GM23338 (cell line): ENCODE measurements around the gene BMPR1B. TPM values are rescaled to one million over a fixed set of nuclear protein-coding genes. Genes with fewer than 3 reads are reported as not detected.

Source experiments
- ATAC-seq: fragments of 200-7000 bp; cut with Tn5 transposase; 3 replicates; pipeline ENCODE4 v1.9.1; 2020
- DNase-seq: peaks from one replicate; pipeline ENCODE4 v3.0.0-alpha.2; 2015; ENCODE audit warnings: low spot score
- H2AFZ ChIP-seq: fragments of 200-600 bp; sonication (generic); 2 replicates; pipeline ENCODE4 v1.8.0; 2016; ENCODE audit warnings: antibody characterized with exemption, mild to moderate bottlenecking, moderate library complexity
- H3F3A ChIP-seq: fragments of 200-600 bp; sonication (generic); replicated peaks from 2 replicates; pipeline ENCODE4 v1.8.0; 2017; ENCODE audit warnings: antibody characterized with exemption, mixed run types, low read depth
- H3K27ac ChIP-seq: fragments of 200-600 bp; sonication (generic); 2 replicates; pipeline ENCODE4 v1.6.1; 2016; ENCODE audit warnings: low read depth
- H3K27me3 ChIP-seq: fragments of 200-600 bp; sonication (generic); 2 replicates; pipeline ENCODE4 v1.8.0; 2016; ENCODE audit warnings: mild to moderate bottlenecking, mixed run types, moderate library complexity; ENCODE audit not compliant: insufficient read depth
- H3K36me3 ChIP-seq: fragments of 200-600 bp; sonication (generic); 2 replicates; pipeline ENCODE4 v1.8.0; 2016; ENCODE audit warnings: mild to moderate bottlenecking; ENCODE audit not compliant: insufficient read depth
- H3K4me1 ChIP-seq: fragments of 200-600 bp; sonication (generic); 2 replicates; pipeline ENCODE4 v1.8.0; 2016; ENCODE audit warnings: mild to moderate bottlenecking, moderate library complexity; ENCODE audit not compliant: insufficient read depth
- H3K4me2 ChIP-seq: fragments of 200-600 bp; sonication (generic); 2 replicates; pipeline ENCODE4 v1.7.1; 2017; ENCODE audit warnings: mixed run types
- H3K4me3 ChIP-seq: fragments of 200-600 bp; sonication (generic); 2 replicates; pipeline ENCODE4 v1.6.1; 2016; ENCODE audit warnings: mixed run types
- H3K79me2 ChIP-seq: fragments of 200-600 bp; sonication (generic); replicated peaks from 2 replicates; pipeline ENCODE4 v1.8.0; 2017; ENCODE audit warnings: mild to moderate bottlenecking; ENCODE audit not compliant: insufficient read depth
- H3K9me2 ChIP-seq: fragments of 200-600 bp; sonication (generic); 2 replicates; pipeline ENCODE4 v1.8.0; 2017; ENCODE audit not compliant: insufficient read depth
- H4K20me1 ChIP-seq: fragments of 200-600 bp; sonication (generic); replicated peaks from 2 replicates; pipeline ENCODE4 v1.8.0; 2017; ENCODE audit warnings: mild to moderate bottlenecking; ENCODE audit not compliant: insufficient read depth
- H3K27ac Mint-ChIP-seq: 2 replicates; pipeline ENCODE4 v1.8.0; 2020; ENCODE audit warnings: inconsistent platforms, mild to moderate bottlenecking, moderate library complexity, mixed read lengths
- H3K27me3 Mint-ChIP-seq: 3 replicates; pipeline ENCODE4 v1.8.0; 2022; ENCODE audit warnings: low read depth, mild to moderate bottlenecking, moderate library complexity, mixed read lengths, inconsistent platforms; ENCODE audit not compliant: insufficient read depth, poor library complexity
- H3K36me3 Mint-ChIP-seq: 3 replicates; pipeline ENCODE4 v1.8.0; 2021; ENCODE audit warnings: low read depth, mild to moderate bottlenecking, inconsistent platforms, moderate library complexity, mixed read lengths
- H3K4me1 Mint-ChIP-seq: 3 replicates; pipeline ENCODE4 v1.8.0; 2020; ENCODE audit warnings: mild to moderate bottlenecking, inconsistent platforms, mixed read lengths
- H3K4me3 Mint-ChIP-seq: 3 replicates; pipeline ENCODE4 v1.8.0; 2021; ENCODE audit warnings: moderate library complexity, mild to moderate bottlenecking, inconsistent platforms, mixed read lengths
- H3K9me3 Mint-ChIP-seq: 3 replicates; pipeline ENCODE4 v1.8.0; 2020; ENCODE audit warnings: moderate library complexity, mild to moderate bottlenecking, inconsistent platforms, mixed read lengths
- CREB1 ChIP-seq: fragments of 250-450 bp; sonication (Bioruptor Pico); IDR thresholded peaks from 2 replicates; pipeline ENCODE4 v1.5.0; 2020; ENCODE audit warnings: low read depth, mild to moderate bottlenecking, moderate library complexity
- EZH2 ChIP-seq: fragments of 200-600 bp; sonication (generic); IDR thresholded peaks from one replicate; pipeline ENCODE4 v1.8.0; 2017; ENCODE audit warnings: antibody characterized with exemption, mild to moderate bottlenecking, low read depth; ENCODE audit not compliant: unreplicated experiment
- EZH2phosphoT487 ChIP-seq: fragments of 200-600 bp; sonication (generic); IDR thresholded peaks from one replicate; pipeline ENCODE4 v1.8.1; 2018; ENCODE audit warnings: antibody characterized with exemption; ENCODE audit not compliant: unreplicated experiment
- JUNB ChIP-seq: IDR thresholded peaks from one replicate; pipeline ENCODE4 v1.6.1; 2016; ENCODE audit warnings: antibody characterized with exemption; ENCODE audit not compliant: unreplicated experiment
- NANOG ChIP-seq: IDR thresholded peaks from 2 replicates; pipeline ENCODE4 v1.6.1; 2016; ENCODE audit warnings: antibody characterized with exemption, borderline replicate concordance
- POLR2AphosphoS5 ChIP-seq: IDR thresholded peaks from 2 replicates; pipeline ENCODE4 v1.6.1; 2016; ENCODE audit warnings: antibody characterized with exemption, low read depth
- STAT1 ChIP-seq: IDR thresholded peaks from one replicate; pipeline ENCODE4 v1.6.1; 2016; ENCODE audit warnings: antibody characterized with exemption; ENCODE audit not compliant: unreplicated experiment
- ZNF114 ChIP-seq: fragments of 250-450 bp; sonication (Bioruptor Pico); IDR thresholded peaks from 2 replicates; pipeline ENCODE4 v1.5.0; 2020; ENCODE audit warnings: mild to moderate bottlenecking, moderate library complexity
- ZNF331 ChIP-seq: fragments of 250-450 bp; sonication (Bioruptor Pico); IDR thresholded peaks from 2 replicates; pipeline ENCODE4 v1.5.0; 2020; ENCODE audit warnings: low read depth, mild to moderate bottlenecking, moderate library complexity
- polyA plus RNA-seq: library from polyadenylated mRNA; unstranded; fragments of >200 nt; fragmentation: Nextera tagmentation; extraction: Ambion mirVana; gene quantifications from 2 replicates; pipeline ENCODE4 v1.2.1, GENCODE V29; 2016
- total RNA-seq: library from RNA; depleted of rRNA; stranded (reverse); fragments of >200 nt; shearing (Covaris generic); gene quantifications from 2 replicates; pipeline ENCODE4 v1.2.3, GENCODE V29; 2014
- TF ChIP-seq, protein P1 (sequence below): fragments of 250-450 bp; sonication (Bioruptor Pico); IDR thresholded peaks from 2 replicates; pipeline ENCODE4 v1.5.0; 2020; ENCODE audit warnings: mild to moderate bottlenecking, moderate library complexity
- TF ChIP-seq, protein P2 (sequence below): IDR thresholded peaks from 2 replicates; pipeline ENCODE4 v1.6.1; 2016; ENCODE audit warnings: antibody characterized with exemption
- TF ChIP-seq, protein P3 (sequence below), 2 experiments: fragments of 200-600 bp in 1 of 2; sonication (generic) in 1 of 2; conservative IDR thresholded peaks; 2 replicates each; pipeline versions ENCODE4 v1.5.1 to v1.6.1; 2016 to 2017; ENCODE audit warnings: antibody characterized with exemption in 2 of 2, low read depth in 2 of 2, mild to moderate bottlenecking in 2 of 2, moderate library complexity in 1 of 2
- TF ChIP-seq, protein P4 (sequence below): IDR thresholded peaks from one replicate; pipeline ENCODE4 v1.6.1; 2018; ENCODE audit warnings: antibody characterized with exemption; ENCODE audit not compliant: unreplicated experiment

Gene BMPR1B
- total and polyA plus RNA-seq, 2 experiments from 2014 or later = 0.48 to 1.0 TPM

DNA sequence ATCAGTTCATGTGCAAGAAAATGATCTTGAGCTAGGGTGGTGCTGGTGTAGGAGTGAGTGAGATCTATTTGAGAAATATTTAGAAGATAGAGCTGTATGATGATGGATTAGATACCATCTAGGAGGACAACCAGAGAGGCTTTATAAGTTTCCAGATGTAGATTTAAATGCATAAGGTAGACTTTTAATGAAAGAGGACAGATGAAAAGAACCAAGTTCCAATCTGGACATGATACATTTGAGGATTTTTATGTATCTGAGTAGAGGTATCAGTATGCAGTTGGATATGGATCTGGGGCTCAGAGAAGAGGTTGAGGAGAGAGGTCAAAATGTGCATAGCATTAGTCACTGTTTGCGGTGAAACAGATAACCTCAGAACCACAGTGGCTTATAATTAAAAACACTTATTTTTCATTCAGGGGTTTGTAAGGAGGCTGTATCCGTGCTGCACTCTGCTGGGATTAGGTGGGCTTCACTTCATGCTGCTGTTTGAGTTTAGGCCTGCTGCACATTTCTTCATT lies 348.7 kb downstream of the BMPR1B start:
- no peaks in the 10 kb centered on the region for H3K4me1 ChIP-seq
- TF ChIP-seq ZNF331 (no peak), JUNB (no peak), STAT1 (no peak), EZH2 (no peak), EZH2phosphoT487 (no peak), NANOG (no peak), POLR2AphosphoS5 (no peak), ZNF114 (CRISPR knock-in tag) (no peak), CREB1 (CRISPR knock-in tag) (no peak)
- TF ChIP-seq, protein P1, sequence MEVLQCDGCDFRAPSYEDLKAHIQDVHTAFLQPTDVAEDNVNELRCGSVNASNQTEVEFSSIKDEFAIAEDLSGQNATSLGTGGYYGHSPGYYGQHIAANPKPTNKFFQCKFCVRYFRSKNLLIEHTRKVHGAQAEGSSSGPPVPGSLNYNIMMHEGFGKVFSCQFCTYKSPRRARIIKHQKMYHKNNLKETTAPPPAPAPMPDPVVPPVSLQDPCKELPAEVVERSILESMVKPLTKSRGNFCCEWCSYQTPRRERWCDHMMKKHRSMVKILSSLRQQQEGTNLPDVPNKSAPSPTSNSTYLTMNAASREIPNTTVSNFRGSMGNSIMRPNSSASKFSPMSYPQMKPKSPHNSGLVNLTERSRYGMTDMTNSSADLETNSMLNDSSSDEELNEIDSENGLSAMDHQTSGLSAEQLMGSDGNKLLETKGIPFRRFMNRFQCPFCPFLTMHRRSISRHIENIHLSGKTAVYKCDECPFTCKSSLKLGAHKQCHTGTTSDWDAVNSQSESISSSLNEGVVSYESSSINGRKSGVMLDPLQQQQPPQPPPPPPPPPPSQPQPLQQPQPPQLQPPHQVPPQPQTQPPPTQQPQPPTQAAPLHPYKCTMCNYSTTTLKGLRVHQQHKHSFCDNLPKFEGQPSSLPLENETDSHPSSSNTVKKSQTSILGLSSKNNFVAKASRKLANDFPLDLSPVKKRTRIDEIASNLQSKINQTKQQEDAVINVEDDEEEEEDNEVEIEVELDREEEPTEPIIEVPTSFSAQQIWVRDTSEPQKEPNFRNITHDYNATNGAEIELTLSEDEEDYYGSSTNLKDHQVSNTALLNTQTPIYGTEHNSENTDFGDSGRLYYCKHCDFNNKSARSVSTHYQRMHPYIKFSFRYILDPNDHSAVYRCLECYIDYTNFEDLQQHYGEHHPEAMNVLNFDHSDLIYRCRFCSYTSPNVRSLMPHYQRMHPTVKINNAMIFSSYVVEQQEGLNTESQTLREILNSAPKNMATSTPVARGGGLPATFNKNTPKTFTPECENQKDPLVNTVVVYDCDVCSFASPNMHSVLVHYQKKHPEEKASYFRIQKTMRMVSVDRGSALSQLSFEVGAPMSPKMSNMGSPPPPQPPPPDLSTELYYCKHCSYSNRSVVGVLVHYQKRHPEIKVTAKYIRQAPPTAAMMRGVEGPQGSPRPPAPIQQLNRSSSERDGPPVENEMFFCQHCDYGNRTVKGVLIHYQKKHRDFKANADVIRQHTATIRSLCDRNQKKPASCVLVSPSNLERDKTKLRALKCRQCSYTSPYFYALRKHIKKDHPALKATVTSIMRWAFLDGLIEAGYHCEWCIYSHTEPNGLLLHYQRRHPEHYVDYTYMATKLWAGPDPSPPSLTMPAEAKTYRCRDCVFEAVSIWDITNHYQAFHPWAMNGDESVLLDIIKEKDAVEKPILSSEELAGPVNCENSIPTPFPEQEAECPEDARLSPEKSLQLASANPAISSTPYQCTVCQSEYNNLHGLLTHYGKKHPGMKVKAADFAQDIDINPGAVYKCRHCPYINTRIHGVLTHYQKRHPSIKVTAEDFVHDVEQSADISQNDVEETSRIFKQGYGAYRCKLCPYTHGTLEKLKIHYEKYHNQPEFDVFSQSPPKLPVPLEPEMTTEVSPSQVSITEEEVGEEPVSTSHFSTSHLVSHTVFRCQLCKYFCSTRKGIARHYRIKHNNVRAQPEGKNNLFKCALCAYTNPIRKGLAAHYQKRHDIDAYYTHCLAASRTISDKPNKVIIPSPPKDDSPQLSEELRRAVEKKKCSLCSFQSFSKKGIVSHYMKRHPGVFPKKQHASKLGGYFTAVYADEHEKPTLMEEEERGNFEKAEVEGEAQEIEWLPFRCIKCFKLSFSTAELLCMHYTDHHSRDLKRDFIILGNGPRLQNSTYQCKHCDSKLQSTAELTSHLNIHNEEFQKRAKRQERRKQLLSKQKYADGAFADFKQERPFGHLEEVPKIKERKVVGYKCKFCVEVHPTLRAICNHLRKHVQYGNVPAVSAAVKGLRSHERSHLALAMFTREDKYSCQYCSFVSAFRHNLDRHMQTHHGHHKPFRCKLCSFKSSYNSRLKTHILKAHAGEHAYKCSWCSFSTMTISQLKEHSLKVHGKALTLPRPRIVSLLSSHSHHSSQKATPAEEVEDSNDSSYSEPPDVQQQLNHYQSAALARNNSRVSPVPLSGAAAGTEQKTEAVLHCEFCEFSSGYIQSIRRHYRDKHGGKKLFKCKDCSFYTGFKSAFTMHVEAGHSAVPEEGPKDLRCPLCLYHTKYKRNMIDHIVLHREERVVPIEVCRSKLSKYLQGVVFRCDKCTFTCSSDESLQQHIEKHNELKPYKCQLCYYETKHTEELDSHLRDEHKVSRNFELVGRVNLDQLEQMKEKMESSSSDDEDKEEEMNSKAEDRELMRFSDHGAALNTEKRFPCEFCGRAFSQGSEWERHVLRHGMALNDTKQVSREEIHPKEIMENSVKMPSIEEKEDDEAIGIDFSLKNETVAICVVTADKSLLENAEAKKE (CRISPR knock-in tag) = no peak
- TF ChIP-seq, protein P2, sequence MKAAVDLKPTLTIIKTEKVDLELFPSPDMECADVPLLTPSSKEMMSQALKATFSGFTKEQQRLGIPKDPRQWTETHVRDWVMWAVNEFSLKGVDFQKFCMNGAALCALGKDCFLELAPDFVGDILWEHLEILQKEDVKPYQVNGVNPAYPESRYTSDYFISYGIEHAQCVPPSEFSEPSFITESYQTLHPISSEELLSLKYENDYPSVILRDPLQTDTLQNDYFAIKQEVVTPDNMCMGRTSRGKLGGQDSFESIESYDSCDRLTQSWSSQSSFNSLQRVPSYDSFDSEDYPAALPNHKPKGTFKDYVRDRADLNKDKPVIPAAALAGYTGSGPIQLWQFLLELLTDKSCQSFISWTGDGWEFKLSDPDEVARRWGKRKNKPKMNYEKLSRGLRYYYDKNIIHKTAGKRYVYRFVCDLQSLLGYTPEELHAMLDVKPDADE = no peak
- TF ChIP-seq, protein P3, sequence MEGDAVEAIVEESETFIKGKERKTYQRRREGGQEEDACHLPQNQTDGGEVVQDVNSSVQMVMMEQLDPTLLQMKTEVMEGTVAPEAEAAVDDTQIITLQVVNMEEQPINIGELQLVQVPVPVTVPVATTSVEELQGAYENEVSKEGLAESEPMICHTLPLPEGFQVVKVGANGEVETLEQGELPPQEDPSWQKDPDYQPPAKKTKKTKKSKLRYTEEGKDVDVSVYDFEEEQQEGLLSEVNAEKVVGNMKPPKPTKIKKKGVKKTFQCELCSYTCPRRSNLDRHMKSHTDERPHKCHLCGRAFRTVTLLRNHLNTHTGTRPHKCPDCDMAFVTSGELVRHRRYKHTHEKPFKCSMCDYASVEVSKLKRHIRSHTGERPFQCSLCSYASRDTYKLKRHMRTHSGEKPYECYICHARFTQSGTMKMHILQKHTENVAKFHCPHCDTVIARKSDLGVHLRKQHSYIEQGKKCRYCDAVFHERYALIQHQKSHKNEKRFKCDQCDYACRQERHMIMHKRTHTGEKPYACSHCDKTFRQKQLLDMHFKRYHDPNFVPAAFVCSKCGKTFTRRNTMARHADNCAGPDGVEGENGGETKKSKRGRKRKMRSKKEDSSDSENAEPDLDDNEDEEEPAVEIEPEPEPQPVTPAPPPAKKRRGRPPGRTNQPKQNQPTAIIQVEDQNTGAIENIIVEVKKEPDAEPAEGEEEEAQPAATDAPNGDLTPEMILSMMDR (conservative IDR thresholded peaks at IDR 0.05; ENCODE audit: low read depth in 2 of 2) = no peak
- TF ChIP-seq, protein P4, sequence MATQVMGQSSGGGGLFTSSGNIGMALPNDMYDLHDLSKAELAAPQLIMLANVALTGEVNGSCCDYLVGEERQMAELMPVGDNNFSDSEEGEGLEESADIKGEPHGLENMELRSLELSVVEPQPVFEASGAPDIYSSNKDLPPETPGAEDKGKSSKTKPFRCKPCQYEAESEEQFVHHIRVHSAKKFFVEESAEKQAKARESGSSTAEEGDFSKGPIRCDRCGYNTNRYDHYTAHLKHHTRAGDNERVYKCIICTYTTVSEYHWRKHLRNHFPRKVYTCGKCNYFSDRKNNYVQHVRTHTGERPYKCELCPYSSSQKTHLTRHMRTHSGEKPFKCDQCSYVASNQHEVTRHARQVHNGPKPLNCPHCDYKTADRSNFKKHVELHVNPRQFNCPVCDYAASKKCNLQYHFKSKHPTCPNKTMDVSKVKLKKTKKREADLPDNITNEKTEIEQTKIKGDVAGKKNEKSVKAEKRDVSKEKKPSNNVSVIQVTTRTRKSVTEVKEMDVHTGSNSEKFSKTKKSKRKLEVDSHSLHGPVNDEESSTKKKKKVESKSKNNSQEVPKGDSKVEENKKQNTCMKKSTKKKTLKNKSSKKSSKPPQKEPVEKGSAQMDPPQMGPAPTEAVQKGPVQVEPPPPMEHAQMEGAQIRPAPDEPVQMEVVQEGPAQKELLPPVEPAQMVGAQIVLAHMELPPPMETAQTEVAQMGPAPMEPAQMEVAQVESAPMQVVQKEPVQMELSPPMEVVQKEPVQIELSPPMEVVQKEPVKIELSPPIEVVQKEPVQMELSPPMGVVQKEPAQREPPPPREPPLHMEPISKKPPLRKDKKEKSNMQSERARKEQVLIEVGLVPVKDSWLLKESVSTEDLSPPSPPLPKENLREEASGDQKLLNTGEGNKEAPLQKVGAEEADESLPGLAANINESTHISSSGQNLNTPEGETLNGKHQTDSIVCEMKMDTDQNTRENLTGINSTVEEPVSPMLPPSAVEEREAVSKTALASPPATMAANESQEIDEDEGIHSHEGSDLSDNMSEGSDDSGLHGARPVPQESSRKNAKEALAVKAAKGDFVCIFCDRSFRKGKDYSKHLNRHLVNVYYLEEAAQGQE = no peak
- DNase-seq = no peak
- no peak overlapping the region for H2AFZ ChIP-seq
- H4K20me1 ChIP-seq = no peaks in the 10 kb centered on the region
- no peaks in the 10 kb centered on the region for H3K79me2 ChIP-seq
- H3K4me2 ChIP-seq = no peak overlapping the region
- Mint-ChIP-seq H3K4me3 (no peak overlapping the region), H3K9me3 (no peaks in the 10 kb centered on the region), H3K4me1 (peaks cover 7% of the 10 kb centered on the region; the same call in 2 of the 3 replicates), H3K27me3 (no peaks in the 10 kb centered on the region), H3K36me3 (no peaks in the 10 kb centered on the region), H3K27ac (no peak overlapping the region)
- ATAC-seq = no peak
- H3K36me3 ChIP-seq = no peaks in the 10 kb centered on the region
- no peaks in the 10 kb centered on the region for H3K9me2 ChIP-seq
- no peak overlapping the region for H3K27ac ChIP-seq
- no peaks in the 10 kb centered on the region for H3K27me3 ChIP-seq
- H3F3A ChIP-seq = no peaks in the 10 kb centered on the region
- no peak overlapping the region for H3K4me3 ChIP-seq
